Loucy (cell line): ENCODE measurements around the gene SSH2.

ENCODE experiments used
- CTCF ChIP-seq: fragments of 200-600 bp; sonication (generic); conservative IDR thresholded peaks from 2 replicates; pipeline ENCODE4 v1.5.1; 2014; ENCODE audit warnings: mild to moderate bottlenecking, antibody characterized with exemption, low read length
- EZH2phosphoT487 ChIP-seq: fragments of 200-600 bp; IDR thresholded peaks from 2 replicates; pipeline ENCODE4 v1.6.1; 2018; ENCODE audit warnings: antibody characterized with exemption, mild to moderate bottlenecking, moderate library complexity, borderline replicate concordance

- no peak for TF ChIP-seq CTCF
- no peak for TF ChIP-seq EZH2phosphoT487
Observed at GRCh38 chr17:29624586-29624985, 305.4 kb downstream of the SSH2 start.
